K562 (cell line): ENCODE data around the gene ASIP. TPM values are rescaled to one million over a fixed set of nuclear protein-coding genes. Genes with fewer than 3 reads are reported as not detected.

Experiments
- ATAC-seq: fragments of 200-7000 bp; cut with Tn5 transposase; 3 replicates; pipeline ENCODE4 v1.9.1; 2020; ENCODE audit warnings: moderate library complexity
- BruUV-seq: library from RNA; stranded (reverse); fragments of 400-500 nt; replicated peaks from 2 replicates; lab custom pipeline; 2021; lab: Mats Ljungman, UMichigan
- CTCF ChIA-PET: fragments of 300-600 bp; formaldehyde crosslinking; extraction: SDS; loops from one replicate; lab custom pipeline; 2021; ENCODE audit warnings: low intra/inter-chr PET ratio; lab: Yijun Ruan, JAX
- POLR2A ChIA-PET: fragments of 300-600, 350-650 bp; sonication (Branson Sonifier 250); formaldehyde crosslinking; extraction: SDS; loops from one replicate; lab custom pipeline; 2021; ENCODE audit warnings: antibody characterized with exemption, inconsistent platforms; lab: Yijun Ruan, JAX
- DNase-seq, 4 experiments: peaks; one replicate each; pipeline versions ENCODE4 v3.0.0 to v3.0.0-alpha.2; 2011 to 2018; ENCODE audit warnings: low spot score in 3 of 4, mixed read lengths in 3 of 4; ENCODE audit errors: extremely low read depth in 1 of 4
- FAIRE-seq: peaks from 2 replicates; lab custom pipeline; 2011; peaks lifted over from hg19 to GRCh38; lab: Jason Lieb, UNC
- H2AFZ ChIP-seq: 2 replicates; pipeline ENCODE4 v1.6.0; 2011; ENCODE audit warnings: low read depth, low read length, control low read depth, inconsistent platforms
- H3K27ac ChIP-seq: fragments of 200-600 bp; 3 replicates; pipeline ENCODE4 v1.8.0; 2011; ENCODE audit warnings: low read depth, mild to moderate bottlenecking, control low read depth, inconsistent platforms, low read length, moderate library complexity, mixed read lengths; ENCODE audit errors: extremely low read depth
- H3K27me3 ChIP-seq, 2 experiments: fragments of 300-600 bp in 1 of 2; 2 replicates in 1 of 2; 3 replicates in 1 of 2; pipeline versions ENCODE4 v1.6.0 to v1.8.0; 2011; ENCODE audit warnings: inconsistent platforms in 2 of 2, low read length in 2 of 2, mild to moderate bottlenecking in 1 of 2, mixed read lengths in 1 of 2, moderate library complexity in 1 of 2; ENCODE audit not compliant: control insufficient read depth in 2 of 2, insufficient read depth in 2 of 2
- H3K36me3 ChIP-seq: fragments of 300-600 bp; 3 replicates; pipeline ENCODE4 v1.8.0; 2011; ENCODE audit warnings: mild to moderate bottlenecking, low read length, inconsistent platforms; ENCODE audit not compliant: control insufficient read depth, insufficient read depth
- H3K4me1 ChIP-seq, 2 experiments: fragments of 200-600 bp in 1 of 2; replicated peaks in 1 of 2; 2 replicates in 1 of 2; 3 replicates in 1 of 2; pipeline versions ENCODE4 v1.5.1 to v1.8.0; 2011; ENCODE audit warnings: inconsistent platforms in 2 of 2, low read length in 2 of 2, mild to moderate bottlenecking in 1 of 2, mixed read lengths in 1 of 2, moderate library complexity in 1 of 2; ENCODE audit not compliant: control insufficient read depth in 2 of 2, insufficient read depth in 2 of 2
- H3K4me2 ChIP-seq: 2 replicates; pipeline ENCODE4 v1.6.1; 2011; ENCODE audit warnings: low read length, control low read depth, inconsistent platforms, mixed read lengths; ENCODE audit not compliant: insufficient read depth
- H3K4me3 ChIP-seq: fragments of 200-600 bp; sonication (generic), shearing (Covaris generic); 2 replicates; pipeline ENCODE4 v1.5.1; 2016; ENCODE audit warnings: control low read depth, inconsistent platforms
- H3K79me2 ChIP-seq: fragments of 200-600 bp; 3 replicates; pipeline ENCODE4 v1.8.0; 2011; ENCODE audit warnings: low read length, inconsistent platforms; ENCODE audit not compliant: control insufficient read depth, insufficient read depth
- H3K9ac ChIP-seq, 2 experiments: 2 replicates each; pipeline versions ENCODE4 v1.6.0 to v1.6.1; 2011; ENCODE audit warnings: low read depth in 2 of 2, low read length in 2 of 2, control low read depth in 1 of 2, inconsistent platforms in 1 of 2, mild to moderate bottlenecking in 1 of 2, mixed read lengths in 1 of 2; ENCODE audit not compliant: insufficient read depth in 1 of 2
- H3K9me1 ChIP-seq: one replicate; pipeline ENCODE4 v1.6.0; 2011; ENCODE audit warnings: inconsistent platforms, mild to moderate bottlenecking, low read length, moderate library complexity; ENCODE audit not compliant: control insufficient read depth, insufficient read depth
- H3K9me3 ChIP-seq: replicated peaks from 2 replicates; pipeline ENCODE4 v1.5.1; 2011; ENCODE audit warnings: low read depth, low read length, inconsistent platforms; ENCODE audit not compliant: control insufficient read depth, insufficient read depth
- H4K20me1 ChIP-seq: replicated peaks from 2 replicates; pipeline ENCODE4 v1.6.1; 2011; ENCODE audit warnings: low read length, inconsistent platforms, mixed read lengths; ENCODE audit not compliant: control insufficient read depth, insufficient read depth
- BCOR ChIP-seq: fragments of 450-650 bp; IDR thresholded peaks from 2 replicates; pipeline ENCODE4 v1.6.1; 2016
- CEBPG ChIP-seq, 3 experiments: fragments of 200-800 bp in 1 of 3; sonication (Bioruptor generic) in 1 of 3; sonication (generic) in 1 of 3; formaldehyde crosslinking in 1 of 3; IDR thresholded peaks in 2 of 3; conservative IDR thresholded peaks in 1 of 3; 2 replicates each; pipeline versions ENCODE4 v1.6.1 to v1.8.0; 2016 to 2022; ENCODE audit warnings: missing compliant biosample characterization in 2 of 3, missing genetic modification characterization in 2 of 3, mild to moderate bottlenecking in 1 of 3, missing genetic modification reagents in 1 of 3
- EZH2 ChIP-seq: IDR thresholded peaks from 2 replicates; pipeline ENCODE4 v1.6.1; 2012; ENCODE audit warnings: low read depth, mild to moderate bottlenecking, inconsistent platforms, low read length, borderline replicate concordance
- MTA1 ChIP-seq: fragments of 450-650 bp; IDR thresholded peaks from 2 replicates; pipeline ENCODE4 v1.6.1; 2017; ENCODE audit warnings: borderline replicate concordance
- RCOR1 ChIP-seq, 2 experiments: IDR thresholded peaks; 2 replicates each; pipeline ENCODE4 v1.6.1; 2012; ENCODE audit warnings: low read depth in 2 of 2, low read length in 2 of 2, borderline replicate concordance in 1 of 2, improper control_type of control experiment in 1 of 2
- RNF2 ChIP-seq: sonication (generic); IDR thresholded peaks from 2 replicates; pipeline ENCODE4 v1.6.1; 2016
- WGBS: fragments of 100-300 bp; shearing (Covaris generic); methylation state at CpG from one replicate; pipeline ENCODE4 v1.1.6; 2016; ENCODE audit warnings: low coverage, mixed read lengths; ENCODE audit not compliant: insufficient coverage; ENCODE audit errors: missing lambda C conversion rate; 5-methylcytosine and 5-hydroxymethylcytosine counted together
- in situ Hi-C: fragments of 300-500 bp; cut with MboI; formaldehyde crosslinking; loops from 4 replicates; pipeline ENCODE4 v1.15.0; 2018; ENCODE audit warnings: inconsistent platforms, mixed read lengths
- intact Hi-C: fragments of 100-400 bp; cut with micrococcal nuclease; formaldehyde crosslinking; loops from 2 replicates; pipeline ENCODE4 v1.14.2; 2022
- polyA plus RNA-seq, 8 experiments: library from polyadenylated mRNA; depleted of rRNA in 4 of 8; stranded (reverse) in 5 of 8; unstranded in 3 of 8; fragments of >200 nt; fragmentation: Nextera tagmentation in 2 of 8; fragmentation: Illumina TruSeq in 1 of 8; extraction: Ambion mirVana in 2 of 8; extraction: Trizol in 1 of 8; gene quantifications; 2 replicates each; pipeline versions ENCODE4 v1.2.1 to v1.2.3, GENCODE V29; 2011 to 2014; ENCODE audit warnings: inconsistent platforms in 1 of 8, missing spikeins in 1 of 8
- total RNA-seq, 7 experiments: library from RNA; depleted of rRNA in 6 of 7; stranded (reverse); fragments of >200 nt in 6 of 7; fragmentation: Illumina TruSeq in 2 of 7; extraction: Trizol in 2 of 7; gene quantifications; 2 replicates each; pipeline versions ENCODE4 v1.2.1 to v1.2.3, GENCODE V29; 2011 to 2021; ENCODE audit warnings: low replicate concordance in 1 of 7
- TF ChIP-seq, protein P1 (sequence below): fragments of 250-450 bp; sonication (Bioruptor Pico); IDR thresholded peaks from 2 replicates; pipeline ENCODE4 v1.8.0; 2021; ENCODE audit warnings: mild to moderate bottlenecking, moderate library complexity

The ASIP gene
- total and polyA plus RNA-seq, 9 of the 15 experiments (the other 6 are each of a cell fraction or from before 2014, with no cell fraction given) = not detected

DNA sequence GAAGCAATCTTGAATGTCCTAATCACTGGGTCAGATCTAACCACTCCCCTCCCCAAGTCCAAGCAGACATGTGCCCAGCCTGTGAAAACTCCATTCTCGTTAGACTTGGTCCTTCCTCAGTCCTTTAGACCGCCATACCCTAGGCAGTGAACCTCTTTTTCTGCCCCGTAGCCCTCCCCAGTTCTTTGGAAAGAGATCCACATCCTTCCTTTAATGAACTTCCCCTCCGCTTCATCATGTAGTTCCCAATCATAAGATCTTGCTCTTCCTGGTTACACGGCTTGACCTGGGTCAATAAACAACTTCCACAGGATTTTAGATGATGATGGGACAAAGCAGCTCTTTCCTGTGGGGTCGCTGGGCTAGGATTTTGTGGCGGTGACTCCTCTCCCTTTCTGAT lies 52.4 kb downstream of the ASIP start:
- Histone ChIP-seq H3K4me2 (no peak overlapping the region), H3K36me3 (peaks cover 84% of the 10 kb centered on the region), H3K79me2 (peaks cover 38% of the 10 kb centered on the region), H2AFZ (no peak overlapping the region), H3K27me3 (no peaks in the 10 kb centered on the region), H3K4me1 (peaks cover 0 to 4% of the 10 kb centered on the region in 2 experiments; a peak in 2 of 5 replicates), H3K9ac (no peak overlapping the region), H3K4me3 (no peak overlapping the region), H3K9me1 (peaks cover 6% of the 10 kb centered on the region), H4K20me1 (peaks cover 4% of the 10 kb centered on the region; the same call in 1 of the 2 replicates), H3K27ac (no peak overlapping the region), H3K9me3 (no peaks in the 10 kb centered on the region)
- intact Hi-C loops (no loop called here), in situ Hi-C loops (no loop called here)
- ChIA-PET POLR2A (no interaction called here), CTCF (no interaction called here)
- ATAC-seq (no peak), FAIRE-seq (no peak), DNase-seq (no peak)
- BruUV-seq = no TSS peak
- TF ChIP-seq RNF2 (no peak), EZH2 (no peak), MTA1 (no peak), CEBPG (CRISPR knock-in tag; IDR thresholded peaks at IDR 0.05) (no peak), CEBPG (tag; conservative IDR thresholded peaks at IDR 0.05 in 1 of 2, IDR thresholded peaks at IDR 0.05 in 1 of 2) (no peak), BCOR (no peak), RCOR1 (IDR thresholded peaks at IDR 0.05; ENCODE audit: borderline replicate concordance in 1 of 2, low read depth in 2 of 2, low read length in 2 of 2) (no peak)
- TF ChIP-seq, protein P1, sequence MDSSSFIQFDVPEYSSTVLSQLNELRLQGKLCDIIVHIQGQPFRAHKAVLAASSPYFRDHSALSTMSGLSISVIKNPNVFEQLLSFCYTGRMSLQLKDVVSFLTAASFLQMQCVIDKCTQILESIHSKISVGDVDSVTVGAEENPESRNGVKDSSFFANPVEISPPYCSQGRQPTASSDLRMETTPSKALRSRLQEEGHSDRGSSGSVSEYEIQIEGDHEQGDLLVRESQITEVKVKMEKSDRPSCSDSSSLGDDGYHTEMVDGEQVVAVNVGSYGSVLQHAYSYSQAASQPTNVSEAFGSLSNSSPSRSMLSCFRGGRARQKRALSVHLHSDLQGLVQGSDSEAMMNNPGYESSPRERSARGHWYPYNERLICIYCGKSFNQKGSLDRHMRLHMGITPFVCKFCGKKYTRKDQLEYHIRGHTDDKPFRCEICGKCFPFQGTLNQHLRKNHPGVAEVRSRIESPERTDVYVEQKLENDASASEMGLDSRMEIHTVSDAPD (CRISPR knock-in tag) = no peak
- WGBS = 93% methylated on average over 6 of the region's 7 CpGs
